Measurements from ENCODE around the gene TAF3.

DNA sequence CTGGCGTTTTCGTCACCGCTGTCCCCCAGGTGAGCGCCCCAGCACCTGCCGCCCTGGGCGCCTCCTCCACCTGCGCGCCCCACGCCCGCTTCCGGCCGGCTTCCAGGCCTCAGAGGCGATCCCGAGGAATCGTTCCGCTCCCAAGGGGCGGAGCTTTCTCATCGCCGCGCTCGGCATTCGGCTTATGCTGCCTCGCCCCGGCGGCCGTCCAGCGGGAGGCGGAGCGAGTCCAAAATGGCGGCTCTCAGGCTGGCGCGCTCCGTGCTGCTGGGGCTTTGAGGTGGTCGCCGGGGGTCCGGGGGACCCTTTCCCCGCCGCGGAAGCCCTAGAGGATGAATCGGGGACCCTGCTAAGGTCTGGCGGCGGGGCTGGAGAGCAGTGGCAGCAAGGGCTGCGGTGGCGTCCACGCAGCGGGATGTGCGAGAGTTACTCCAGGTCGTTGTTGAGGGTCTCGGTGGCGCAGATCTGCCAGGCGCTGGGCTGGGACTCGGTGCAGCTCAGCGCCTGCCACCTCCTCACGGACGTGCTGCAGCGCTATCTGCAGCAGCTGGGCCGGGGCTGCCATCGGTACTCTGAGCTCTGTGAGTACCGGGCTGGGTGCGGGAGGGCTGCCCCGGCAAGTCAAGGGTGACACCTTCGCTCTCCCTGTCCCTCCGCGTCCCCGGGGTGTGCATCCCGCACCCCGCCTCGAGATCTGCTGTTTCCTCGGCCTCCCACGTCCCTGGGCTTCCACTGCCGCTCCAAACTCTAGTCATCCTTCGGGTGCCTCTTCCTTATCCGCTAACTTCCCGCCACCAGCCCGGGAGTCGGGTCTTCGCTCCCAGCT, at the start of gene TAF3:
- TF ChIP-seq CTCF (IDR thresholded peaks at IDR 0.05; ENCODE audit: insufficient read depth, low read length, poor library complexity, severe bottlenecking) (no peak), EZH2phosphoT487 (conservative IDR thresholded peaks at IDR 0.05; ENCODE audit: low read length) (no peak)

Data from SU-DHL-6 (cell line).